ENCODE data around the gene GRHL1.

Gene GRHL1

DNA sequence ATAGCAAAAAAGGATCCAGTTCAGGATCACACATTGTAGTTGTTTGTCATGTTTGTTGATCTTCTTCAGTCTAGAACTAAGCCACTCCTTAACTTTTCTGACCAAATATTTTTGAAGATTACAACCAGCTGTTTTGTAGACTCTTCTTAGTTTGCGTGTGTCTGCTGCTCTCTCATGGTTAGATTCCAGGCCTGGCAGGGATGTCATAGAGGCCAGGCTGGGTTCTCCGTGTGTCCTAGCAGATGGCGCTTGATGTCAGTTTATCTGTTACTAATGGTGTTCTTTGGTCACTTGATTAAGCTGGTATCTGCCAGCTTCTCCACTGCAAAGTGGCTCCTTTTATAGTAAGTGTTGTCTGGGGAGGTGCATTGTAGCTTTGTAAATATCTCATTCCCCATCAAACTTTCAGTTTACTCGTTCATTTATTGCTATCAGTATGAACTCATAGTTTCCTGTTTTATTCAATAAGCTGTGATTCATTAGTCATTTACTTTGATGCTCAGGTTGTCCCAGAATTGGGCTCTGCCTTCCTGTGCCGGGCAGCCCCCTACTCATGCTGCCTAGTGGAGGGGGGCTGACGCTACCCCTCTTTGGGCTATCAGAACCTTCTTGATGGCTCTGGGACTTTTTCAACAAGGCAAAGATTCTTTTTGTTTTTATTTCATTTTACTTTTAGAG lies 42.1 kb downstream of the GRHL1 start:
- no peak for DNase-seq (ENCODE audit: low spot score)

DNA sequence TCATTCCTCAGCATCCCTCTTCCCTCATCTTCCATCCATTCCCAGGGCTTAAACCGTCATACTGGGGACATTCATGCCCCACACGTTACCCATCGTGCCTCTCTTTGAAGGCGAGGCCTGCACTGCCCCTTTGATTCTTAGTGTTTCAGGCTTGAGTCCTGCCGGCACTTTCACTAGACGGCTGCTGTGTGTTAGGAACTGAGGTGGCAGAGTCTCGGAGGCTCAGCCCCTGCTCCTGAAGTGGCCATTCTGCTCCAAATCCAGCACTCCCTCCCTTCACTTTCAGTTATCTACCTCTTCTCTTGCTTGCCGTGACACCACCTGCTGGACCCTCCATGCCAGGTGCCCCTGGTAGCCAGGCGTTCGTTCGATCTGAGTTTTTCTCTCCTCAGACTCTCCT lies 43.0 kb downstream of the GRHL1 start:
- DNase-seq (ENCODE audit: low spot score) = no peak

DNA sequence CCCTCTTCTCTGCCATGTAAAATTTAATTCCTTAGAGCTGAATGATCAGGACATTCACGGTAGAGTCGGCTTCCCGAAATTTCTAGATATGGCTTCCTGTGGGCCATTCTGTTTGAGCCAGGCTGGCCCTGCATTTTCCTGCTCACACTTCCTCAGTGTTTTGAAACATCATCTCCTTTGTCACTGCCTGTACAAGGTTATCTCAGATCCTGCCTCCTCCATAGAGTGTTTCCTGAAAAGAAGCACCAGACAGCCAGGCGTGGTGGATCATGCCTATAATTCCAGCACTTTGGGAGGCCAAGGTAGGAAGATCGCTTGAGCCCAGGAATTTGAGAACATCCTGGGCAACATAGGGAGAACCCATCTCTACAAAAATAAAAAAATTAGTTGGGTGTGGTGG lies 43.6 kb downstream of the GRHL1 start:
- no peak for DNase-seq (ENCODE audit: low spot score)

DNA sequence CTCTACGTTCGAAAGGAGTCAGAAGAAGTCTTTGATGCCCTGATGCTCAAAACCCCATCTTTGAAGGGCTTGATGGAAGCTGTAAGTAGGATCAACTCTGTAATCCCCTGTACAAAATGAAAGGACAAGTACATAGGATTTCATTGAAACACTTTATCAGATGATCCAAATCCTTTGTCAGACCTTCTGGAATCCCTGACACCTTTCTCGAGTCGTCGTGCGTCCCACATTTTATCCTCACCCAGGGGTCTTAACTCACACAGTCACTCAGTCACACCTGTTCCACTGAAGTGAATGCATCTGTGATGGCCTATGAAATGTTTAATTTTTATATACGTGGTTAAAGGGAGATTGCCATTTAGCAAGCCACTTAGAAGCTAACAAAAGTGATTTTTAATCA lies 44.8 kb downstream of the GRHL1 start:
- DNase-seq (ENCODE audit: low spot score) = no peak

DNA sequence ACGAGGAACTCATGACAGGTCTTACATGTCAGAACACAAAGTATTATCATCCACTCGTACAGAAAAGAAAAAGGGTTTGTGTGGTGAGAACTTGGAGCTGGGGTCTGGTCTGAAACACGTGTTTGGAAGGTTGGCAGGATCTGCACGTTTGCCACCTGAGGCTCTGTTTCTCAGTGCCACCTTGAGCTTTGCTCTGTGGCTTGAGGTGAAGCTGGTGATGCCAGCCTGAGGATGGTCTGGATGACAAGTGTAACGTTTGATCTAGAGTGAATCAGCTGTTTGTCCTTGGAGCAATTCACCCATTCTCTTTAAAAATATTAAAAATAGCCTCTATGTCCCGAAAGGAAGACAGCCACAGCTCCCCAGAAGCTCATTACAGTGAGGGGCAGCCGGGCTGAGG lies 46.4 kb downstream of the GRHL1 start:
- no peak for DNase-seq (ENCODE audit: low spot score)

DNA sequence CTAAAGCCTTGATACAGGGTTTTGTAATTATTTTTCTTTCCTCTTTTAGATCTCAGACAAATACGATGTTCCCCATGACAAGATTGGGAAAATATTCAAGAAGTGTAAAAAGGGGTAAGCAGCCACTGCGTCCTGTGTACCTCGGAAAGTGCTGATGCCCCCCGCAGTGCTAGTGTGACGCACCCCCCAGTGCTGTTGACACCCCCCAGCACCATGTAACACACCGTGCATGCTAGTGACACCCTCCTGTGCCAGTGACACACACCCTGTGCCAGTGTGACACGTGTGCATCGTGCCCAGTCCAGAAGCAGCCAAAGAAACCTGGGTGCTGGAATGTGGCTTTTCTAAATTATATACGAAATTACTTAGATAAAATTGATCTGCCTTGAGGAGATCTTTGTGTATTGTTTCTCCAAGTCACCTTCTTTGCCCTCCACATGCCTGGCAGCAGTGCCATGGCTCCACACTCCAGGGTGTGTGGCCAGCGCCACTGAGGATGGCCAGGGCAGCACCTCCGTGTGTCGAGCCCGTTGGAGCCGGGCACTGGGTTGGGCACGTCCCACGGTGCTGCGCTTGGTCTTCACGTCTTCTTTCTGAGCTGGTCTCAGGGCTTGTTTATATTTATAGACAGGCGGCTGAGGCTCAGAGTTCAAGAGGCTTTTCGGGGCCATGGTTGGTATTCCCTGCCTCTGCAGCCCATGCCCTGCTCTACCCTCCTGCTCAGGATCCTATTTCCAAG lies 47.6 kb downstream of the GRHL1 start:
- DNase-seq (ENCODE audit: low spot score) = no peak

DNA sequence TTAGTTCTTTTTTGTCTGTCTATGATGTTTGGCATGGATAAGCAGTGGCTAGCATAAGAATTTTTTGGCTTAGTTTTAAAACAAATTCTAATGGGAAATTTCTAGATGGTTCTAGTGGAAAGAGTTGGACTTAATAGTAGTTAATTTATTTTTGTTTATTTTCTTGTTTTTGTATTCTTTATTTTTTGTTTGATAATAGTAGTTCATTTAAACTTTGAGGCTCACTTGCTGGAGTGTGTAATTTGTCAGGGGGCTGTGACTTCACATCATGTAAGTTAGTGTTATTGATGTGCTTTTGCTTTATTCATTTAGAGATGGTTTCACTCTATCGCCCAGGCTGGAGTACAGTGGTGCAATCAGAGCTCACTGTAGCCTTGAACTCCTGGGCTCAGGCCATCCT lies 48.2 kb downstream of the GRHL1 start:
- no peak for DNase-seq (ENCODE audit: low spot score)

DNA sequence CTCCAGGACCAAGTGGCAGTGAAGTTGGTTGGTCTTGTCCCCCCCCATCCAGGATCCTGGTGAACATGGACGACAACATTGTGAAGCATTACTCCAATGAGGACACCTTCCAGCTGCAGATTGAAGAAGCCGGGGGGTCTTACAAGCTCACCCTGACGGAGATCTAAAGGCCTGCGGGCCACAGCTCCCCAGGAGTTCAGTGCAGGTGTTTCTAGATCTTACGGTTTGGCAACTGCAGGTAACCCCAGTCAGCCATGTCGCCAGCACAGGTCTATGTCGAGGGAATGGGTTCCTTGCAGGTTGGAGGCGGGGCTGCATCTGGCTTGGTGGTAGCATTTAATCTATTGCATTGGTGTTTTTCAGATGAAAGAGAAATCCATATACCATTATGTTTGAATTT lies 49.0 kb downstream of the GRHL1 start:
- no peak for DNase-seq (ENCODE audit: low spot score)

DNA sequence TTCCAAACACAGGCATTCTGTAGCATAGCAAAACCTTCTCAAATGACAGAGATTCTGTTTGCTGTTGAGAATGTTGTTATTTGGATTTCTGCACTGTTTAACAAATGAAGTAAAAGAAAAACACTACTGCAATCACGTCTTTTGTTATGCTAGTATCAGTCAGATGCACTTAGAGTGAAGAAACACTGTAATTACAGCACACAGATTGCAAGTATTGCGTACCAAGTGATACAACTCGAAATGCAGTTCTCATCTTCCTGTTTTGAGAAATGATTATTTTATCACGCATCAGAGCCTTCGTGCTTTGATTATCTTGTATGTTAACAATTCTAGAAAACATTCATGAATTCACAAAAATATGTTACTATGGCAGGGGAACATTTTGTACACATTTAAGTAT lies 50.1 kb downstream of the GRHL1 start:
- no peak for DNase-seq (ENCODE audit: low spot score)

DNA sequence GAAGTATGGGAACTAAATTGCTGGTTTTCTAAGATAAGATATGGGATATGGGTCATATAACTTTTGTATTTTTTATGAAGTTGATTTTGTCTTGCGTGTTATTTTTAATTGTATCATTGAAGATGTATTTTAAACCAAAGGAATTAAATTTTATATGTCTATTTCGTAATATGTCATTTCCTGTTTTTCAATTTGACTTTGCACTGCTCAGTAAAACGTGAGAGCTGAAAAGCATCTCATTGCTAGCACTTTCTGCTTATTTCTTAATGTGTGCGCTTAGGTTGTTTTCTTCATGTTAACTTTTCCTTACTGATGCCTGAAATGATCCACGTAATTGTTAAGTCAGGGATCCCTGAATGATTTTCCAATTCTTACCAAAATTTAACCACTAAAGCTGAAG lies 50.6 kb downstream of the GRHL1 start:
- DNase-seq (ENCODE audit: low spot score) = no peak

DNA sequence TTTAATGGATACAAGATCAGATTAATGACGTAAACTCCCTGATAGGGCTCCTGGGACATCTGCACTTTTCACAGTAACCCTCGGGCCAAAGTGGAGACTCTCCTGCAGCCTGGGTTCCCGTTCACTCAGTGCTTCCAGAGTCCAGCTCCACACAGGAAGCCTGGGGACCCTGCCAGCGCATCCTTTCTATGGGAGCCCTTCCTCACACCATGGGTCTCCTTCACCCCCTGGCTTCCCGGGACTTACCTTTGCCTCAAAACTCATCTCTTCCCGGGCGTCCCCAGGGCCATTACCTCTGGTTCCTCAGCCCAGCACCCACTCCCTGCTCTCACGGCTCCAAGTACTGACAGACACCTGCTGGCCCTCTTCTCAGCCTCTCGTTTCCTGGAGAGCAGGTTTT lies 51.2 kb downstream of the GRHL1 start:
- DNase-seq (ENCODE audit: low spot score) = no peak

DNA sequence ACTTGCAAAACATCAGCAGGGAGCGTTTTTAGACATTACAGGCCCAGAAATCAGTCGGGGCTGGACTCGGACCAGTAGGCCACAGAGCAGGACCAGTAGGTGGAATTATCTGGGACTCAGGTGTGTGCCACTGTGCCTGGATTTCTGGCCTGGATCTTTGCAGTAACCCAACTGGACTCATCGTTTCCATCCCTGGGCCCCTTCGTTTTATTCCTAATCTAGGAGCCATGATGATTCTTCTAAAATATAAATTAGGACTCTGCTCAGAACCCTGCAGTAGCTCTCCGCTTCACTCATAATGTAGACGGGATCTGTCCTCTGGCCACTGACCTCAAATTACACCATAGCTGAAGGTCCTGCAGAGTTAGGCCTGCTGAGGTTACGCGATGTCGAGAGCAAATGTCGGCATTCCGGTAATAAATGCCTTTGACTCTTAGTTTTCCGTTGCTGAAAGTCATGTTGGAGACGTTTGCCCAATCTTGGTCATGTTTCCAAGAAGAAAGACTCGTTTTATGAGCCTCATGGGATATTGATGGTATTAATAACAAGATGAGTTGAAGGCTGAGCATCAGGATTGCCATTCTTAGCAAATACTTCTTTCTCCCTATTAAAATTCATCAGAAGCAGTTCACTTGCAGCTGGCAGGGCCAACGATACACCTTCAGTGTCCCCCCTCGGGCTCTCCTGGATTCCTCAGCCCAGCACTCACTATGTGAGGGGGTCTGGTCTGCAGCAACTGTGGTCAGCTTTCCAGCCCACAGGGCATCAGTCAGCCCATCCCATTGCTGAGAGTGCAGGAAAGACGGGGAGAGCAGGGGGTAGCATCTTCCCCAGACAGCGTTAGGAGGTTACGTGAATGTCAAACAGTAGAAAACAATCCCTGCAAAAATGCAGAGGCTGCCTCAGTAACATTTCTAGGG lies 52.0 kb downstream of the GRHL1 start:
- DNase-seq (ENCODE audit: low spot score) = no peak

DNA sequence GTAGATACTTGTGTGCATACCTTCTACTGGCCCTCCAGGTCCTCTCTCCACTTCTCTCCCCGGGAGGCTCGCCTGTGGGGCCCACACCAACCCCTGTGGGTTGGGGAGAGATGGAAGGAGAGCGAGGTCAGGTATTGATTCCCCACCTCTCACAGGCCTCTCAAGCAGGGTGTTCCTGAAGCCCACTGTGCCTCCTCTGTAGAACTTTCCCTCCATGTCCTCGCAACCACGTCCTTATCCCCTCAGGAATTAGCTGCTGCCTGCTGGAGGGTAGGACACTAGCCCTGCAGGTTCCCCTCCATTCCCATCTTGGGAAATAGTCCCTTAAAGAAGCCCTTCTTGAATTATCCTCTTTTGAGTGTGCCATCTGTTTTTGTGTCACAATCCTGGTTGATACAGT lies 52.9 kb downstream of the GRHL1 start:
- no peak for DNase-seq (ENCODE audit: low spot score)

DNA sequence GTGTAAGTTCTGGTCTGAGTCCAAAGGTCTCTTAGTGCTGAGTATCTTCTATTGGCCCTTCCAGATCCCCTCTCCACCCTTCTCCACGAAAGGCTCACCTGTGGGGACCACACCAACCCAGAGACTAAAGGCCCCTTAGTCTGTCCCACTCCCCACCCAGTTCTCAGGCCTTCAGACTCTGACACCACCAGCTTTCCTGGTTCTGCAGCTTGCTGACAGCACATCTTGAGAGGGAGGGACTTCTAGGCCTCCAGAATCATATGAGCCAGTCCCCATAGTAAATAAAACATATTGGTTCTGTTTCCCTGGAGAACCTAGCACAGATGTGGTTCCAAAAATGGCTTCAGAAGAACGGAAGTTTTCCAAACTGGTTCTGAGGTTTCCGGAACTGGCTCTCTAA lies 53.3 kb downstream of the GRHL1 start:
- DNase-seq (ENCODE audit: low spot score) = no peak

DNA sequence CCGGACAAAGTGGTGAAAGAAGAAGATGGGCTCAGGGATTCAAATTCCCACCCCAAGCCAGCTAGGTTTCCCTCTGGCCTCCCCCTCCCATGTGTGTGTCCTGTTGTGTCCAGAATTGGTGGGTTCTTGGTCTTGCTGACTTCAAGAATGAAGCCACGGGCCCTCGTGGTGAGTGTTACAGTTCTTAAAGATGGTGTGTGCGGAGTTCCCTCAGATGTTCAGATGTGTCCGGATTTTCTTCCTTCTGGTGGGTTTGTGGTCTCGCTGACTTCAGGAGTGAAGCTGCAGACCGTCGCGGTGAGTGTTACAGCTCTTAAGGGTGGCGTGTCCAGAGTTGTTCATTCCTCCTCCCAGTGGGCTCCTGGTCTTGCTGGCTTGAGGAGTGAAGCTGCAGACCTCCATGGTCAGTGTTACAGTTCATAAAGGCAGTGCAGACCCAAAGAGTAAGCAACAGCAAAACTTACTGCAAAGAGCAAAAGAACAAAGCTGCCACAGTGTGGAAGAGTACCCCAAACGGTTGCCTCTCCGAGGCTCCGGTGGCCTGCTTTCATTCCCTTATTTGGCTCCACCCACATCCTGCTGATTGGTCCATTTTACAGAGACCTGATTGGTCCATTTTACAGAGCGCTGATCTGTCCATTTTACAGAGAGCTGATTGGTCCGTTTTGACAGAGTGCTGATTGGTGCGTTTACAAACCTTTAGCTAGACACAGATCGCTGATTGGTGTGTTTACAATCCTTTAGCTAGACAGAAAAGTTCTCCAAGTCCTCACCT lies 54.2 kb downstream of the GRHL1 start:
- DNase-seq (ENCODE audit: low spot score) = no peak

DNA sequence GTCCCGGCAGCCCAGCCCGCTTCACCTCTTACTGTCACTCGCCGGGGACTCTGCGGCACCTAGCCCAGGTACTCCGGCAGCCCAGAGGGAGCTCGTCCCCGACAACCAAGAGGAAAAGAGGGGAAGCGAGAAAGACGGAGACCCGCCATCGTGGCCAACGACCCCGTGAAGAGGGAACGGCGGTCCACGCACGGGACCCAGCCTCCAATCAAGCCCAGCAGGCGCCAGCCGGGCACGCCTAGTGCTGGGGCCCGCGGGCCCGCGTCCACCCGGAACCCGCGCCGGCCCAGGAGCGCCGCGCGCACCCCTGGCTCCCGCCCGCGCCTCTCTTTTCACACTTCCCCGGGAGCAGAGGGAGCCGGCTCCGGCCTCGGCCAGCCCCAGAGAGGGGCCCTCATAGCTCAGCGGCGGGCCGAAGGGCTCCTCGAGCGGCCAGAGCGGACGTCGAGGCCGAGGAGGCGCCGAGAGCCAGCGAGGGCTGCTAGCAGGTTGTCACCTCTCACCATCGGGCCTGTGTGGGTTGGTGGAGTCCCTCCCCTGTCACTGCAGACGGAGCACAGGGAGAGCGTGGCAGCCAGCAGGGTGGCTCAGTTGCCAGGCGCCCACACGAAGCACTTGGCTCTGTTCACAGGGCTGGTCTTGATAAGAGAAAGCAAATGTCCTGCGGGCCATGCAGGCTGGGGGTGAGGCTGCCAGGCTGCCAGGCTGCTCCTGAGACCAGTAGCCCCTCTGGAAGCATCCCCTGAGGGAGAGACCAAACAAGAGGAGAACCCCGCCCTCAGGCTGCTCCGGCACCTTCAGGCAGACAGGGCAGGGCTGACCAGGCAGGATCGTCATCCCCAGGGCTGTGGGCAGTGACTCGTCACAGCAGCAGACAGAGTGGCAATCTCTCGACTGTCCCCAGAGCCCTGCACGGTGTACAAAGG lies 55.0 kb downstream of the GRHL1 start:
- no peak for DNase-seq (ENCODE audit: low spot score)

DNA sequence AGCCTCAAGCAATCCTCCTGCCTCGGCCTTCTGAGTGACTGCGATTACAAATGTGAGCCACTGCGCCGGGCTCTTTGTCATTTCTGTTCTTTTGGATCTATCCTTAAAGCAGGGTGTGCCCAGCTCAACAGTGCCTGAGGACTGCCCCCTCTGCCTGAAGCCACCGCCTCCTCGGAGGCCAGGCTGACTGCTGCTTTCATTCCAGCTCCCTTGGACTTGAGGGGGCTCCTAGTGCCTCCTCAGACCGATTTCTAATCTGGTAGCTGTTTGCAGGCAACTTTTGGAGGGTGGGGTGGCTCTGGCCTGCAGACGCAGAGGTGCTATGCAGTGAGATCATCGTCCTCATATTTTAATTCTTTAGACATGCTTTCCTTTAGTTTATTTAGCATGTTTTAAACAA lies 55.9 kb downstream of the GRHL1 start:
- no peak for DNase-seq (ENCODE audit: low spot score)

DNA sequence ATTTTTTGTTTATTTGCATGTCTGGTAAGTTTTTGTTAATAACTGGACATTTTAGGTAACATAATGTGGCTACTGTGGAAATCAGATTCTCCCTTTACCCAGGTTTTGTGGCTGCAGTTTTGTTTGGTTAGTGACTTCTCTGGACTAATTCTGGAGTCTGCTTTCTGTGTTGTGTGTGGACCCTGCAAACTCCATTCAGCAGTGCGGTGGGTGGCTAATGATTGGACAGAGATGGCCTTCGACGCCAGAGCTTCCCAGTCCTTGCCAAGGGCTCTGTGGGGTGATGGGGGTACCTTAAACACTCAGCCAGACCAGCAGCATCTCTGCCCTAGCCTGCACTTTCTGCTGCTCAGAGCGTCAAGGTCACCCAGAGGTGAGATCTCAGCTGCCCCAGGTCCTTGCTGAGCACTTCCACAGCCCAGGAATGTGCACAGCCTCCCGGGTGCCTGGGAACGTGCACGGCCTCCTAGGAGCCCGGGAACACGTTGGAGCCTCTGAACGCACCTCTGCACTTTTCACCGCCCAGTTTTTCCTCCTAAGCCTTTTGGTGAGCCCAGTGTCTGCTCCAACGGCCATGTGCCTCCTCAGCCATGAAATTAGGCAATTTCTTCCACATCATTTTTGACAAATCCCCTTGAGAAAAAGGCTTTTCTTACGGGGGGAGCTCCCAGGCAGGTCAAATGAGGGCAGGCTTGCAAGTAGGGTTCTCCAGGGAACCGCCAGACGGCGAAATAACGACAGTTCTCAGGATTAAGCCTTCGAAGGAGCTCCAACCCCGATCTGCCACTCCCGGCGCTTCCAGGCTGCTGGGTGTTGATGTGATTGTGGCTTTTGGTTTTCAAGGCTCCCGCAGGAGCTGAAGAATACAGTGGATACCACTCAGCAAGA lies 56.7 kb downstream of the GRHL1 start:
- DNase-seq (ENCODE audit: low spot score) = no peak

DNA sequence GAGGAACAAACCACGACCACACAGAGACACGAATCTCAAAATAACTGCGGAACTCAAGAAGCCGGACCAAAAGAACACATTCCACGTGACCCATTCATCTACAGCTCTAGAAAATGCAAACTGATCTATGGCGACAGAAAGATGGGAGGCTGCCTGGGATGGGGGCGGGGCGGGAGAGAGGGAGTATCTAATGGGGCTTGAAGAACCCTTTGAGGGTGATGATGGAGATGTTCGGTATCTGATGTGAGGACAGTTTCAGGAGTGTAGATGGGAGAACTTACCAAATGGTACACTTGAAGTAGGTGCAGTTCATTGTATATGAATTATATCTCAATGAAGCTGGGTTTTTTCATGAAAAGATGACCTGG lies 57.3 kb downstream of the GRHL1 start:
- no peak for DNase-seq (ENCODE audit: low spot score)

DNA sequence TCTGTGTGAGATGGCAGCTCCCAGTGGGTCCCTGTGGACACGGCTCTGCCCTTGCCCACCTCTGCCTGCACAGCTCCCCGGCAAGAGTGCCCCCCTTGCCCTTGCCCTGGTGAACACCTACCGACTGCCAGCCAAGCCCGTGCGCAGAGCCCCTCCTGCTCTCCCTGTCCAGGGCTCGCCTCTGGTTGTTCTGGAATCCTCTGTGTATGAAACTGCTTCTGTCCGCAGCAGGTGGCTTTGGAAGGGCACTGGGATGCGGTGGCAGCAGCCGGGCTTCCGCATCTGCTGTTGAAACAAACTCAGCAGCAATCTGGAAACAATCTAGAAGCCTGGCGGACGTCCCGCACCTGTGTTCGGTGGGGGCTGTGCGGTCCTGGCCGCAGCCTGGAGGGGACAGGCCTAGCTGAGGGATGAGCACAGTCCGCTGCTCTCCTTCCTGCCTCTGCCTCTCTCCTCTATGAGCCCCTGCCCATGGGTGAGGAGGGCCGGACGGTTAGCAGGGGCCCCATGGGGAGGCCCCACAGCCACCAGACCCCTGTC lies 57.8 kb downstream of the GRHL1 start:
- DNase-seq (ENCODE audit: low spot score) = no peak

Data from iPS-NIHi11 (cell line).